ENCODE results near the gene SPIN1. TPM values are rescaled to one million over a fixed set of nuclear protein-coding genes. Genes with fewer than 3 reads are reported as not detected.

Gene SPIN1
- total and polyA plus RNA-seq, 2 of the 8 experiments (the other 6 are each of a cell fraction or from before 2014, with no cell fraction given) = 69.9 to 139 TPM

GRCh38 chr9:88503845-88504764 is 115.9 kb downstream of the SPIN1 start:
- H2BK15ac ChIP-seq (ENCODE audit: low read length) = peak overlapping the region; percentile 25; the same call in 1 of the 2 replicates
- WGBS, 2 experiments (ENCODE audit: extremely low coverage in 1 of 2, insufficient coverage in 1 of 2, insufficient read length in 1 of 2, insufficient replicate concordance in 2 of 2, low coverage in 1 of 2, low lambda C conversion rate in 2 of 2, missing lambda C conversion rate in 1 of 2) = 90 to 100% methylated on average over 1 to 17 of the region's 17 CpGs
- H4K5ac ChIP-seq (ENCODE audit: insufficient read length, low read depth, low read length) = no peak overlapping the region
- peaks cover 4 to 5% of the 10 kb centered on the region in 2 experiments; a peak in 2 of 4 replicates for H3K9me3 ChIP-seq (ENCODE audit: insufficient read depth in 2 of 2, low read depth in 1 of 2, low read length in 1 of 2)
- peaks cover 0 to 4% (median 2%) of the 10 kb centered on the region in 4 experiments; a peak in 3 of 7 replicates for H3K4me1 ChIP-seq (replicated peaks in 1 of 4; ENCODE audit: control insufficient read depth in 3 of 4, insufficient read depth in 4 of 4, low read length in 3 of 4)
- no peak overlapping the region for H3K4me2 ChIP-seq (ENCODE audit: insufficient read depth in 1 of 2, low read depth in 2 of 2, low read length in 2 of 2)
- no peaks in the 10 kb centered on the region; a peak in 1 of 8 replicates for H3K36me3 ChIP-seq (ENCODE audit: control insufficient read depth in 2 of 4, insufficient read depth in 4 of 4, low read length in 3 of 4)
- H4K20me1 ChIP-seq (replicated peaks in 1 of 2; ENCODE audit: control insufficient read depth in 1 of 2, insufficient read depth in 2 of 2, low read length in 2 of 2) = peaks cover 0 to 4% of the 10 kb centered on the region in 2 experiments
- H2BK120ac ChIP-seq (replicated peaks; ENCODE audit: low read depth, low read length) = no peak overlapping the region
- no peak overlapping the region for H3K14ac ChIP-seq (ENCODE audit: insufficient read length)
- H2BK20ac ChIP-seq (ENCODE audit: low read length) = peak overlapping the region; percentile 11
- H4K91ac ChIP-seq (replicated peaks; ENCODE audit: insufficient read length, low read length) = peak overlapping the region; percentile 83
- FAIRE-seq = no peak
- H3K23me2 ChIP-seq (ENCODE audit: low read depth, low read length) = peaks cover 4% of the 10 kb centered on the region; the same call in 1 of the 2 replicates
- peak overlapping the region; percentile 73 for H3K56ac ChIP-seq (replicated peaks; ENCODE audit: insufficient read length, low read depth, low read length)
- ChIA-PET POLR2A (ENCODE audit: partially characterized antibody) (interaction anchor here (1.0 kb wide), 1 partner anchor 12 kb away, joined by 4 read pairs; no protein-coding TSS in a partner anchor), CTCF (ENCODE audit: partially characterized antibody) (interaction anchor here (0.6 kb wide), 1 partner anchor 215 kb away, joined by 3 read pairs; no protein-coding TSS in a partner anchor)
- no peak overlapping the region for H2AFZ ChIP-seq (ENCODE audit: low read length)
- no peaks in the 10 kb centered on the region; a peak in 1 of 7 replicates for H3K27me3 ChIP-seq (replicated peaks in 1 of 4; ENCODE audit: control insufficient read depth in 3 of 4, extremely low read depth in 1 of 4, insufficient read depth in 3 of 4, low read length in 3 of 4)
- peak overlapping the region; percentile 92; the same call in 1 of the 2 replicates for H2BK12ac ChIP-seq (ENCODE audit: low read depth, low read length)
- H2AK5ac ChIP-seq (ENCODE audit: low read depth, low read length) = peak overlapping the region; percentile 96
- H2BK5ac ChIP-seq (ENCODE audit: low read depth, low read length) = peak overlapping the region; percentile 36; the same call in 1 of the 2 replicates
- TF ChIP-seq JUND (IDR thresholded peaks at IDR 0.05; ENCODE audit: low read length) (no peak), RNF2 (IDR thresholded peaks at IDR 0.05; ENCODE audit: borderline replicate concordance, low read depth, low read length, missing control alignments, poor library complexity, severe bottlenecking) (no peak)
- H3K9ac ChIP-seq (replicated peaks in 1 of 4; ENCODE audit: extremely low read depth in 1 of 4, low read depth in 3 of 4, low read length in 3 of 4) = 0 out of 7 replicates have a peak overlapping the region, but pooled peaks of 1 of the 4 experiments have one; percentile 13
- H3K27ac ChIP-seq (ENCODE audit: low read depth, low read length) = no peak overlapping the region
- H3K4ac ChIP-seq (replicated peaks; ENCODE audit: insufficient read length, low read depth, low read length) = peak overlapping the region; percentile 32
- H4K8ac ChIP-seq (ENCODE audit: extremely low read depth, insufficient read depth, low read length) = peak overlapping the region; percentile 29; the same call in 1 of the 2 replicates
- no peaks in the 10 kb centered on the region for H3K79me2 ChIP-seq (ENCODE audit: control insufficient read depth in 1 of 2, insufficient read depth in 2 of 2, low read length in 2 of 2)
- no peak overlapping the region for H3K23ac ChIP-seq (ENCODE audit: insufficient read length)
- no peaks in the 10 kb centered on the region; the same call in 1 of the 2 replicates for H3K79me1 ChIP-seq (ENCODE audit: low read depth, low read length)
- no peak for DNase-seq (ENCODE audit: low read depth in 1 of 2, low spot score in 2 of 2)
- H3K18ac ChIP-seq (ENCODE audit: extremely low read depth, low read length) = no peak overlapping the region
- no peak overlapping the region for H3K4me3 ChIP-seq (ENCODE audit: extremely low read depth in 1 of 4, insufficient read depth in 2 of 4, low read depth in 3 of 4, low read length in 4 of 4)
